Measurements from ENCODE around the gene RFPL3. TPM values are rescaled to one million over a fixed set of nuclear protein-coding genes. Genes with fewer than 3 reads are reported as not detected.
"Not testable (repeated sequence)": the region's sequence is repeated elsewhere in the genome, so short reads cannot be mapped to it uniquely, and the experiment has no call there.

The RFPL3 gene
- total RNA-seq: not detected

DNA sequence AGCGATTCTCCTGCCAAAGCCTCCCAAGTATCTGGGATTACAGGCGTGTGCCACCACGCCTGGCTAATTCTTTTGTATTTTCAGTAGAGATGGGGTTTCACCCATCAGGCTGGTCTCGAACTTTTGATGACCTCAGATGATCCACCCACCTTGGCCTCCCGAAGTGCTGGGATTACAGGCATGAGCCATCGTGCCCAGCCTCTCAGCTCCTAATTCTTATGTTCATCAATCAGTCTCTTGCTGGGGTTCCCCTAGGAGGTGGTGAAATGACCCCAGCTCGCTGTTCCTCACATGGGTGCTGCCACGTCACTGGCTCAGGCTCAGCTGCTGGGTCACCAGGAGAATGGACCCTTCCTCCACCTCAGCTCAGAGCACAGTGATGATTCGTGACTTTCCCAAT, at the start of gene RFPL3:
RFPL3 (plus strand) TSS at position 301 of the 400 bp plus-strand sequence. CDS start 205 bp downstream, outside the sequence.
- H3K27me3 ChIP-seq, H3K27ac ChIP-seq, H3K4me1 ChIP-seq, H3K36me3 ChIP-seq, H3K9me3 ChIP-seq, DNase-seq, H3K4me3 ChIP-seq: not testable (repeated sequence)

GRCh38 chr22:32308191-32308590, 49.5 kb upstream of the RFPL3 start:
- no peak for DNase-seq
- no peaks in the 10 kb centered on the region for H3K36me3 ChIP-seq
- no peaks in the 10 kb centered on the region for H3K27me3 ChIP-seq
- no peaks in the 10 kb centered on the region for H3K4me1 ChIP-seq
- no peak overlapping the region for H3K4me3 ChIP-seq
- no peaks in the 10 kb centered on the region for H3K9me3 ChIP-seq
- no peak overlapping the region for H3K27ac ChIP-seq
- no peak for TF ChIP-seq CTCF (IDR thresholded peaks at IDR 0.05)
- no peak for TF ChIP-seq POLR2A (IDR thresholded peaks at IDR 0.05)

DNA sequence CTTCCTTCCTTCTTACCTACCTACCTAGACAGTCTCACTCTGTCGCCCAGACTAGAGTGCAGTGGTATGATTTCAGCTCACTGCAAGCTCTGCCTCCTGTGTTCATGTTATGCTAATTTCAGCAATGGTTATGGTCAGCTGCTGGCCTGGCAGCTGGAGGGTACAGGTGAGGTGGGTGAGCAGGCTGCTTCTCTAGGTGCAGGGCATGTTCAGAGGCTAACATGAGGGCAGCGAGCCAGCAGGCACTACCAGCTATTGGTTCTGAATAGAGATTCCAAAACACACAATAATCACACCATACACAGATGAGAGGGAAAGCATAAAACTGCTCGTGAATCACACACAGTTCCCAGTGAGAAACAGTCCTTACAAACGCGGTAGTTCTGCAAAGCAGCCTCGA, 48.7 kb upstream of the RFPL3 start:
- Histone ChIP-seq H3K4me1 (no peaks in the 10 kb centered on the region), H3K9me3 (no peaks in the 10 kb centered on the region), H3K27me3 (no peaks in the 10 kb centered on the region), H3K36me3 (no peaks in the 10 kb centered on the region), H3K27ac (no peak overlapping the region), H3K4me3 (no peak overlapping the region)
- no peak for DNase-seq
- TF ChIP-seq CTCF (IDR thresholded peaks at IDR 0.05): no peak
- no peak for TF ChIP-seq POLR2A (IDR thresholded peaks at IDR 0.05)

GRCh38 chr22:32309585-32310251, 47.9 kb upstream of the RFPL3 start:
- no peaks in the 10 kb centered on the region for H3K27me3 ChIP-seq

DNA sequence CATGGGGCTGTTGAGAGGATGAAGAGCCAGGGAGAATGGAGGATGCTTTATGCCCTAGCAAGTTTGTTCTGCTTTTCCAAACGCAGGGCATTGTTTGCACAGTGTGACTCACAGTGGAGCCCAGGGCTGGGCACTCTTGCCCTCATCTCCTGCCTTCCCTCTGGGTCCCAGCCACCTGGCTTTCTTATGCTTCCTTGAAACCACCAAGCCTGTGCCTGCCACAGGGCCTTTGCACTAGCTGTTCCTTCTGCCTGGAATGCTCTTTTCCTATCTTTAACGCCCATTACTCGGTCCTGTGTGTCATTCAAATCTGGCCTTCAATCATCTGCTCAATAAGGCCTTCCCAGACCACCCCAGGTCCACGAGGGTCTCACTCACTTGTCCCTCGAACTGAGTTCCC, 46.9 kb upstream of the RFPL3 start:
- no peak overlapping the region for H3K27ac ChIP-seq
- H3K4me3 ChIP-seq: no peak overlapping the region
- H3K4me1 ChIP-seq: no peaks in the 10 kb centered on the region
- TF ChIP-seq POLR2A (IDR thresholded peaks at IDR 0.05) (no peak), CTCF (IDR thresholded peaks at IDR 0.05) (no peak)
- no peaks in the 10 kb centered on the region for H3K36me3 ChIP-seq
- H3K9me3 ChIP-seq: no peaks in the 10 kb centered on the region
- DNase-seq: peak in 1 of 3 donors; percentile 29
- no peaks in the 10 kb centered on the region for H3K27me3 ChIP-seq

More at GRCh38 chr22:32309585-32310251, 47.9 kb upstream of the RFPL3 start:
- Histone ChIP-seq H3K4me3 (no peak overlapping the region), H3K36me3 (no peaks in the 10 kb centered on the region), H3K4me1 (no peaks in the 10 kb centered on the region), H3K9me3 (no peaks in the 10 kb centered on the region), H3K27ac (no peak overlapping the region)
- DNase-seq: no peak
- TF ChIP-seq CTCF (IDR thresholded peaks at IDR 0.05) (no peak), POLR2A (IDR thresholded peaks at IDR 0.05) (no peak)

DNA sequence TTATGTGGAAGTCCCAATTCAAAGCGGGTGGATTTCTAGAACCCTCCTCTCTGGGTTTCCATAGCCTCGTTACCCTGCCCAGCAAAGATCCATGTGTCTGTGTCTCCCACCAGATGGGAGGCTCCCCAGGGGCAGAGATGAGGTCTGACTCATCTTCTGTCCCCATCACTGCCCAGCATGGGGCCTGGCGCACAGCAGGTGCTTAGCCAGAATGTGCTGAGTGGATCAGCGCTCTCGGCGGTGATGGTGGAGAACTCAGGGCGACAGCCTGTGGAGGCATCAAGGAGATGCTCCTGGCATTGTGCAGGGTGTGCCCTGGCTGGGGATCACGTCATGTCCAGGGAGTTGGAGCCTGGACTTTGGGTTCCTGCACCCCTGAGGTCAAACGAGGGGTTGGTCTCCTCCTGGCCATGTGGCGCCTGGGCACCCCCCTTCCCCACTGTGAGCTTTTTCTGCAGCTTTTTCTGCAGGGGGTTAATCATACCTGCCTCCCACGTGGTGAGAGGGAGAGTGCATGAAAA, 46.1 kb upstream of the RFPL3 start:
- no peak overlapping the region for H3K4me3 ChIP-seq
- no peaks in the 10 kb centered on the region for H3K4me1 ChIP-seq
- TF ChIP-seq POLR2A (IDR thresholded peaks at IDR 0.05) (no peak), CTCF (IDR thresholded peaks at IDR 0.05) (no peak)
- no peaks in the 10 kb centered on the region for H3K9me3 ChIP-seq
- DNase-seq: peak in 1 of 3 donors; percentile 32
- no peak overlapping the region for H3K27ac ChIP-seq
- no peaks in the 10 kb centered on the region for H3K27me3 ChIP-seq
- no peaks in the 10 kb centered on the region for H3K36me3 ChIP-seq

All from Peyer's patch (tissue), 4 donors.